Measurements from ENCODE around the gene RAP2C. TPM values are rescaled to one million over a fixed set of nuclear protein-coding genes. Genes with fewer than 3 reads are reported as not detected.
A peak's percentile ranks its signal among the peaks of the same experiment; 100 is the strongest.

The RAP2C gene
- total RNA-seq, 1 donor from 2014 or later: 29.0 TPM

- Mint-ChIP-seq H3K4me3 (ENCODE audit: unreplicated experiment) (no peak overlapping the region), H3K27ac (ENCODE audit: unreplicated experiment) (no peak overlapping the region), H3K27me3 (ENCODE audit: low read depth, unreplicated experiment) (no peaks in the 10 kb centered on the region), H3K9me3 (ENCODE audit: unreplicated experiment) (peaks cover under 1% of the 10 kb centered on the region), H3K4me1 (ENCODE audit: low read depth, unreplicated experiment) (peaks cover 9% of the 10 kb centered on the region), H3K36me3 (ENCODE audit: low read depth, unreplicated experiment) (no peaks in the 10 kb centered on the region)
- Histone ChIP-seq H3K4me3 (ENCODE audit: insufficient read depth, low read depth, low read length) (no peak overlapping the region), H2AFZ (ENCODE audit: low read depth, low read length) (no peak overlapping the region), H3K36me3 (ENCODE audit: insufficient read depth, low read length) (no peaks in the 10 kb centered on the region), H3K4me1 (ENCODE audit: insufficient read depth, low read length) (no peaks in the 10 kb centered on the region), H4K20me1 (ENCODE audit: insufficient read depth, low read length) (no peaks in the 10 kb centered on the region), H3K27ac (ENCODE audit: low read depth, low read length) (no peak overlapping the region), H3K9ac (ENCODE audit: low read length) (no peak overlapping the region), H3K79me2 (ENCODE audit: insufficient read depth, low read length) (no peaks in the 10 kb centered on the region), H3K27me3 (ENCODE audit: insufficient read depth, low read length) (no peaks in the 10 kb centered on the region), H3K9me3 (ENCODE audit: insufficient read depth, low read depth, low read length) (no peaks in the 10 kb centered on the region), H3K4me2 (ENCODE audit: low read length) (no peak overlapping the region)
- FAIRE-seq: peak; percentile 52
- TF ChIP-seq CTCF (IDR thresholded peaks at IDR 0.05; ENCODE audit: insufficient read depth, low read depth, low read length) (no peak), EZH2 (IDR thresholded peaks at IDR 0.05; ENCODE audit: insufficient read depth, low read length) (no peak)
- DNase-seq (ENCODE audit: low read depth): peak; percentile 12
These were observed 19.3 kb downstream of the RAP2C start for GRCh38 chrX:132199941-132200340.

- Mint-ChIP-seq H3K4me3 (ENCODE audit: unreplicated experiment) (no peak overlapping the region), H3K27me3 (ENCODE audit: low read depth, unreplicated experiment) (no peaks in the 10 kb centered on the region), H3K9me3 (ENCODE audit: unreplicated experiment) (peaks cover 3% of the 10 kb centered on the region), H3K36me3 (ENCODE audit: low read depth, unreplicated experiment) (no peaks in the 10 kb centered on the region), H3K4me1 (ENCODE audit: low read depth, unreplicated experiment) (no peaks in the 10 kb centered on the region), H3K27ac (ENCODE audit: unreplicated experiment) (no peak overlapping the region)
- FAIRE-seq: no peak
- DNase-seq (ENCODE audit: low read depth): no peak
- Histone ChIP-seq H3K4me2 (ENCODE audit: low read length) (no peak overlapping the region), H2AFZ (ENCODE audit: low read depth, low read length) (no peak overlapping the region), H3K79me2 (ENCODE audit: insufficient read depth, low read length) (no peaks in the 10 kb centered on the region), H3K4me3 (ENCODE audit: insufficient read depth, low read depth, low read length) (no peak overlapping the region), H3K9me3 (ENCODE audit: insufficient read depth, low read depth, low read length) (no peaks in the 10 kb centered on the region), H4K20me1 (ENCODE audit: insufficient read depth, low read length) (no peaks in the 10 kb centered on the region), H3K4me1 (ENCODE audit: insufficient read depth, low read length) (no peaks in the 10 kb centered on the region), H3K27ac (ENCODE audit: low read depth, low read length) (no peak overlapping the region), H3K27me3 (ENCODE audit: insufficient read depth, low read length) (no peaks in the 10 kb centered on the region), H3K36me3 (ENCODE audit: insufficient read depth, low read length) (no peaks in the 10 kb centered on the region), H3K9ac (ENCODE audit: low read length) (no peak overlapping the region)
- TF ChIP-seq EZH2 (IDR thresholded peaks at IDR 0.05; ENCODE audit: insufficient read depth, low read length) (no peak), CTCF (IDR thresholded peaks at IDR 0.05; ENCODE audit: insufficient read depth, low read depth, low read length) (no peak)
These were observed 25.2 kb downstream of the RAP2C start for GRCh38 chrX:132193872-132194574.

- Mint-ChIP-seq H3K4me1 (ENCODE audit: low read depth, unreplicated experiment) (peaks cover 6% of the 10 kb centered on the region), H3K36me3 (ENCODE audit: low read depth, unreplicated experiment) (no peaks in the 10 kb centered on the region), H3K27ac (ENCODE audit: unreplicated experiment) (no peak overlapping the region), H3K4me3 (ENCODE audit: unreplicated experiment) (no peak overlapping the region), H3K27me3 (ENCODE audit: low read depth, unreplicated experiment) (no peaks in the 10 kb centered on the region), H3K9me3 (ENCODE audit: unreplicated experiment) (peaks cover 3% of the 10 kb centered on the region)
- FAIRE-seq: peak; percentile 73
- Histone ChIP-seq H3K79me2 (ENCODE audit: insufficient read depth, low read length) (no peaks in the 10 kb centered on the region), H3K9ac (ENCODE audit: low read length) (no peak overlapping the region), H3K9me3 (ENCODE audit: insufficient read depth, low read depth, low read length) (no peaks in the 10 kb centered on the region), H3K4me3 (ENCODE audit: insufficient read depth, low read depth, low read length) (no peak overlapping the region), H3K4me2 (ENCODE audit: low read length) (no peak overlapping the region), H3K27me3 (ENCODE audit: insufficient read depth, low read length) (no peaks in the 10 kb centered on the region), H4K20me1 (ENCODE audit: insufficient read depth, low read length) (no peaks in the 10 kb centered on the region), H3K27ac (ENCODE audit: low read depth, low read length) (no peak overlapping the region), H3K4me1 (ENCODE audit: insufficient read depth, low read length) (no peaks in the 10 kb centered on the region), H2AFZ (ENCODE audit: low read depth, low read length) (no peak overlapping the region), H3K36me3 (ENCODE audit: insufficient read depth, low read length) (no peaks in the 10 kb centered on the region)
- TF ChIP-seq CTCF (IDR thresholded peaks at IDR 0.05; ENCODE audit: insufficient read depth, low read depth, low read length) (no peak), EZH2 (IDR thresholded peaks at IDR 0.05; ENCODE audit: insufficient read depth, low read length) (no peak)
- no peak for DNase-seq (ENCODE audit: low read depth)
These were observed 27.3 kb downstream of the RAP2C start for GRCh38 chrX:132191938-132192337.

Measured in astrocyte (in vitro differentiated cells and primary cell).